K562 (cell line): ENCODE measurements around the gene KCNJ5.

Experiments
- EZH2 ChIP-seq: IDR thresholded peaks from 2 replicates; pipeline ENCODE4 v1.6.1; 2012; ENCODE audit warnings: low read depth, mild to moderate bottlenecking, inconsistent platforms, low read length, borderline replicate concordance
- KAT2B ChIP-seq: IDR thresholded peaks from one replicate; pipeline ENCODE4 v1.6.1; 2012; ENCODE audit warnings: low read depth, mild to moderate bottlenecking, control low read depth, inconsistent platforms, low read length, moderate library complexity
- ZC3H4 ChIP-seq: sonication (generic); formaldehyde crosslinking; IDR thresholded peaks from 2 replicates; pipeline ENCODE4 v1.9.0; 2021; ENCODE audit warnings: missing genetic modification reagents, borderline replicate concordance
- TF ChIP-seq, protein P1 (sequence below), 3 experiments: IDR thresholded peaks in 2 of 3; conservative IDR thresholded peaks in 1 of 3; 2 replicates each; pipeline ENCODE4 v1.5.1; 2011 to 2012; ENCODE audit warnings: low read length in 3 of 3, mild to moderate bottlenecking in 3 of 3, control low read depth in 2 of 3, improper control_type of control experiment in 1 of 3, inconsistent platforms in 1 of 3, low read depth in 1 of 3, mixed read lengths in 1 of 3, moderate library complexity in 1 of 3; ENCODE audit not compliant: insufficient read depth in 2 of 3

GRCh38 chr11:128901653-128902514 lies 10.7 kb downstream of the KCNJ5 start:
- TF ChIP-seq, protein P1, sequence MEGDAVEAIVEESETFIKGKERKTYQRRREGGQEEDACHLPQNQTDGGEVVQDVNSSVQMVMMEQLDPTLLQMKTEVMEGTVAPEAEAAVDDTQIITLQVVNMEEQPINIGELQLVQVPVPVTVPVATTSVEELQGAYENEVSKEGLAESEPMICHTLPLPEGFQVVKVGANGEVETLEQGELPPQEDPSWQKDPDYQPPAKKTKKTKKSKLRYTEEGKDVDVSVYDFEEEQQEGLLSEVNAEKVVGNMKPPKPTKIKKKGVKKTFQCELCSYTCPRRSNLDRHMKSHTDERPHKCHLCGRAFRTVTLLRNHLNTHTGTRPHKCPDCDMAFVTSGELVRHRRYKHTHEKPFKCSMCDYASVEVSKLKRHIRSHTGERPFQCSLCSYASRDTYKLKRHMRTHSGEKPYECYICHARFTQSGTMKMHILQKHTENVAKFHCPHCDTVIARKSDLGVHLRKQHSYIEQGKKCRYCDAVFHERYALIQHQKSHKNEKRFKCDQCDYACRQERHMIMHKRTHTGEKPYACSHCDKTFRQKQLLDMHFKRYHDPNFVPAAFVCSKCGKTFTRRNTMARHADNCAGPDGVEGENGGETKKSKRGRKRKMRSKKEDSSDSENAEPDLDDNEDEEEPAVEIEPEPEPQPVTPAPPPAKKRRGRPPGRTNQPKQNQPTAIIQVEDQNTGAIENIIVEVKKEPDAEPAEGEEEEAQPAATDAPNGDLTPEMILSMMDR (IDR thresholded peaks at IDR 0.05 in 2 of 3, conservative IDR thresholded peaks at IDR 0.05 in 1 of 3; ENCODE audit: insufficient read depth in 2 of 3, low read depth in 1 of 3, low read length in 3 of 3): no peak
- no peak for TF ChIP-seq KAT2B
- no peak for TF ChIP-seq ZC3H4 (CRISPR knock-in tag)
- TF ChIP-seq EZH2: no peak
